ENCODE measurements around the gene TBC1D1.

DNA sequence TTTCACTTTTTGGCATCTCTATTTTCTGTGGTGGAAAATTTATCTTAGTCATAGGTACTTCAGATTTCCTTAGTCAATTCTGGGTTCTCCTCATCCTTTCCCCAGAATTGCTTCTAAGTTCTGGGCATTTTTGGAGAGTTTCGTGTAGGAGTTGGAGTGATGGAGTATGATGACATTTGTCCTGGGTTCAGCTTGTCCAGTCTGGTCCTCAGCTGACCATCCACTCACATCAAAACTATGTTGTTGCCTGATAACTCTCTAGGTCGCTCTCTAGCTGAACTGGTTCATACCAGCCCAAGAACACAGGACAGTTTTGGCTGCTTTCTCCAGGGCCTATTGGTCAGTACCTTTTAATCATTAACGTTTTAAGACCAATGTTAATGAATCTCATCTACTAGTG is 82.6 kb downstream of the TBC1D1 start:
- TF ChIP-seq, protein P1, sequence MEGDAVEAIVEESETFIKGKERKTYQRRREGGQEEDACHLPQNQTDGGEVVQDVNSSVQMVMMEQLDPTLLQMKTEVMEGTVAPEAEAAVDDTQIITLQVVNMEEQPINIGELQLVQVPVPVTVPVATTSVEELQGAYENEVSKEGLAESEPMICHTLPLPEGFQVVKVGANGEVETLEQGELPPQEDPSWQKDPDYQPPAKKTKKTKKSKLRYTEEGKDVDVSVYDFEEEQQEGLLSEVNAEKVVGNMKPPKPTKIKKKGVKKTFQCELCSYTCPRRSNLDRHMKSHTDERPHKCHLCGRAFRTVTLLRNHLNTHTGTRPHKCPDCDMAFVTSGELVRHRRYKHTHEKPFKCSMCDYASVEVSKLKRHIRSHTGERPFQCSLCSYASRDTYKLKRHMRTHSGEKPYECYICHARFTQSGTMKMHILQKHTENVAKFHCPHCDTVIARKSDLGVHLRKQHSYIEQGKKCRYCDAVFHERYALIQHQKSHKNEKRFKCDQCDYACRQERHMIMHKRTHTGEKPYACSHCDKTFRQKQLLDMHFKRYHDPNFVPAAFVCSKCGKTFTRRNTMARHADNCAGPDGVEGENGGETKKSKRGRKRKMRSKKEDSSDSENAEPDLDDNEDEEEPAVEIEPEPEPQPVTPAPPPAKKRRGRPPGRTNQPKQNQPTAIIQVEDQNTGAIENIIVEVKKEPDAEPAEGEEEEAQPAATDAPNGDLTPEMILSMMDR (conservative IDR thresholded peaks at IDR 0.05; ENCODE audit: low read depth in 2 of 2) = no peak
- TF ChIP-seq POLR2AphosphoS5 (IDR thresholded peaks at IDR 0.05; ENCODE audit: low read depth) = no peak
- no peak for TF ChIP-seq EZH2phosphoT487 (IDR thresholded peaks at IDR 0.05; ENCODE audit: unreplicated experiment)
- no peak for TF ChIP-seq EZH2 (IDR thresholded peaks at IDR 0.05; ENCODE audit: low read depth, unreplicated experiment)
- TF ChIP-seq ZNF114 (CRISPR knock-in tag; IDR thresholded peaks at IDR 0.05) = no peak
- TF ChIP-seq, protein P2, sequence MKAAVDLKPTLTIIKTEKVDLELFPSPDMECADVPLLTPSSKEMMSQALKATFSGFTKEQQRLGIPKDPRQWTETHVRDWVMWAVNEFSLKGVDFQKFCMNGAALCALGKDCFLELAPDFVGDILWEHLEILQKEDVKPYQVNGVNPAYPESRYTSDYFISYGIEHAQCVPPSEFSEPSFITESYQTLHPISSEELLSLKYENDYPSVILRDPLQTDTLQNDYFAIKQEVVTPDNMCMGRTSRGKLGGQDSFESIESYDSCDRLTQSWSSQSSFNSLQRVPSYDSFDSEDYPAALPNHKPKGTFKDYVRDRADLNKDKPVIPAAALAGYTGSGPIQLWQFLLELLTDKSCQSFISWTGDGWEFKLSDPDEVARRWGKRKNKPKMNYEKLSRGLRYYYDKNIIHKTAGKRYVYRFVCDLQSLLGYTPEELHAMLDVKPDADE (IDR thresholded peaks at IDR 0.05) = no peak
- no peak for TF ChIP-seq JUNB (IDR thresholded peaks at IDR 0.05; ENCODE audit: unreplicated experiment)
- no peak for TF ChIP-seq CREB1 (CRISPR knock-in tag; IDR thresholded peaks at IDR 0.05; ENCODE audit: low read depth)
- TF ChIP-seq, protein P3, sequence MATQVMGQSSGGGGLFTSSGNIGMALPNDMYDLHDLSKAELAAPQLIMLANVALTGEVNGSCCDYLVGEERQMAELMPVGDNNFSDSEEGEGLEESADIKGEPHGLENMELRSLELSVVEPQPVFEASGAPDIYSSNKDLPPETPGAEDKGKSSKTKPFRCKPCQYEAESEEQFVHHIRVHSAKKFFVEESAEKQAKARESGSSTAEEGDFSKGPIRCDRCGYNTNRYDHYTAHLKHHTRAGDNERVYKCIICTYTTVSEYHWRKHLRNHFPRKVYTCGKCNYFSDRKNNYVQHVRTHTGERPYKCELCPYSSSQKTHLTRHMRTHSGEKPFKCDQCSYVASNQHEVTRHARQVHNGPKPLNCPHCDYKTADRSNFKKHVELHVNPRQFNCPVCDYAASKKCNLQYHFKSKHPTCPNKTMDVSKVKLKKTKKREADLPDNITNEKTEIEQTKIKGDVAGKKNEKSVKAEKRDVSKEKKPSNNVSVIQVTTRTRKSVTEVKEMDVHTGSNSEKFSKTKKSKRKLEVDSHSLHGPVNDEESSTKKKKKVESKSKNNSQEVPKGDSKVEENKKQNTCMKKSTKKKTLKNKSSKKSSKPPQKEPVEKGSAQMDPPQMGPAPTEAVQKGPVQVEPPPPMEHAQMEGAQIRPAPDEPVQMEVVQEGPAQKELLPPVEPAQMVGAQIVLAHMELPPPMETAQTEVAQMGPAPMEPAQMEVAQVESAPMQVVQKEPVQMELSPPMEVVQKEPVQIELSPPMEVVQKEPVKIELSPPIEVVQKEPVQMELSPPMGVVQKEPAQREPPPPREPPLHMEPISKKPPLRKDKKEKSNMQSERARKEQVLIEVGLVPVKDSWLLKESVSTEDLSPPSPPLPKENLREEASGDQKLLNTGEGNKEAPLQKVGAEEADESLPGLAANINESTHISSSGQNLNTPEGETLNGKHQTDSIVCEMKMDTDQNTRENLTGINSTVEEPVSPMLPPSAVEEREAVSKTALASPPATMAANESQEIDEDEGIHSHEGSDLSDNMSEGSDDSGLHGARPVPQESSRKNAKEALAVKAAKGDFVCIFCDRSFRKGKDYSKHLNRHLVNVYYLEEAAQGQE (IDR thresholded peaks at IDR 0.05; ENCODE audit: unreplicated experiment) = no peak
- TF ChIP-seq STAT1 (IDR thresholded peaks at IDR 0.05; ENCODE audit: unreplicated experiment) = no peak
- TF ChIP-seq ZNF331 (CRISPR knock-in tag; IDR thresholded peaks at IDR 0.05; ENCODE audit: low read depth) = no peak
- TF ChIP-seq NANOG (IDR thresholded peaks at IDR 0.05; ENCODE audit: borderline replicate concordance) = no peak

Measured in GM23338 (cell line).